ENCODE measurements around the gene DCAF7. TPM values are rescaled to one million over a fixed set of nuclear protein-coding genes. Genes with fewer than 3 reads are reported as not detected.

The DCAF7 gene
- total RNA-seq (ENCODE audit: unreplicated experiment): 137 TPM
- long read RNA-seq, full-length matches to known transcripts: 18 of 32 reads
- long read RNA-seq, partial matches to known transcripts: 3 of 32 reads
- long read RNA-seq, other reads (novel, unspliced or antisense): 11 of 32 reads

- no peak for TF ChIP-seq CTCF (IDR thresholded peaks at IDR 0.05; ENCODE audit: partially characterized antibody, unreplicated experiment)
- DNase-seq: peak; percentile 99
- H3K4me1 Mint-ChIP-seq (ENCODE audit: low read depth, unreplicated experiment): peaks cover 22% of the 10 kb centered on the region
- H3K9me3 Mint-ChIP-seq (ENCODE audit: unreplicated experiment): peaks cover 1% of the 10 kb centered on the region
- H3K36me3 Mint-ChIP-seq (ENCODE audit: unreplicated experiment): no peaks in the 10 kb centered on the region
- peak within 1 kb of the TSS; percentile 93 for H3K4me3 Mint-ChIP-seq (ENCODE audit: unreplicated experiment)
- H3K27ac Mint-ChIP-seq (ENCODE audit: unreplicated experiment): peak within 1 kb of the TSS; percentile 94
- peaks cover 4% of the 10 kb centered on the region for H3K27me3 Mint-ChIP-seq (ENCODE audit: unreplicated experiment)
Measured at GRCh38 chr17:63549946-63550816, at the start of gene DCAF7. DCAF7 (plus strand) TSS chr17:63550477; CDS start chr17:63550678, 201 bp downstream.

- Mint-ChIP-seq H3K27ac (ENCODE audit: unreplicated experiment) (no peak overlapping the region), H3K9me3 (ENCODE audit: unreplicated experiment) (peaks cover 1% of the 10 kb centered on the region), H3K36me3 (ENCODE audit: unreplicated experiment) (no peaks in the 10 kb centered on the region), H3K4me1 (ENCODE audit: low read depth, unreplicated experiment) (peaks cover 5% of the 10 kb centered on the region), H3K27me3 (ENCODE audit: unreplicated experiment) (peaks cover 2% of the 10 kb centered on the region), H3K4me3 (ENCODE audit: unreplicated experiment) (no peak overlapping the region)
- TF ChIP-seq CTCF (IDR thresholded peaks at IDR 0.05; ENCODE audit: partially characterized antibody, unreplicated experiment): no peak
- DNase-seq: no peak
Measured at GRCh38 chr17:63500543-63501390, 49.5 kb upstream of the DCAF7 start.

- peaks cover 5% of the 10 kb centered on the region for H3K9me3 Mint-ChIP-seq (ENCODE audit: unreplicated experiment)
- H3K36me3 Mint-ChIP-seq (ENCODE audit: unreplicated experiment): no peaks in the 10 kb centered on the region
- H3K27ac Mint-ChIP-seq (ENCODE audit: unreplicated experiment): no peak overlapping the region
- H3K4me3 Mint-ChIP-seq (ENCODE audit: unreplicated experiment): no peak overlapping the region
- TF ChIP-seq CTCF (IDR thresholded peaks at IDR 0.05; ENCODE audit: partially characterized antibody, unreplicated experiment): no peak
- H3K4me1 Mint-ChIP-seq (ENCODE audit: low read depth, unreplicated experiment): peaks cover 4% of the 10 kb centered on the region
- no peak for DNase-seq
- H3K27me3 Mint-ChIP-seq (ENCODE audit: unreplicated experiment): peaks cover 2% of the 10 kb centered on the region
Measured at GRCh38 chr17:63503341-63503705, 47.0 kb upstream of the DCAF7 start.

GRCh38 chr17:63504261-63504660, 46.0 kb upstream of the DCAF7 start:
- DNase-seq: no peak
- Mint-ChIP-seq H3K9me3 (ENCODE audit: unreplicated experiment) (peaks cover 5% of the 10 kb centered on the region), H3K4me1 (ENCODE audit: low read depth, unreplicated experiment) (peaks cover 4% of the 10 kb centered on the region), H3K4me3 (ENCODE audit: unreplicated experiment) (no peak overlapping the region), H3K36me3 (ENCODE audit: unreplicated experiment) (no peaks in the 10 kb centered on the region), H3K27ac (ENCODE audit: unreplicated experiment) (no peak overlapping the region), H3K27me3 (ENCODE audit: unreplicated experiment) (peaks cover 2% of the 10 kb centered on the region)
- TF ChIP-seq CTCF (IDR thresholded peaks at IDR 0.05; ENCODE audit: partially characterized antibody, unreplicated experiment): no peak
